ENCODE measurements around the gene TPCN2. TPM values are rescaled to one million over a fixed set of nuclear protein-coding genes. Genes with fewer than 3 reads are reported as not detected.

TPCN2 gene
- total and polyA plus RNA-seq, 2 of the 4 experiments (the other 2 are of a cell fraction) = 3.4 to 8.0 TPM

DNA sequence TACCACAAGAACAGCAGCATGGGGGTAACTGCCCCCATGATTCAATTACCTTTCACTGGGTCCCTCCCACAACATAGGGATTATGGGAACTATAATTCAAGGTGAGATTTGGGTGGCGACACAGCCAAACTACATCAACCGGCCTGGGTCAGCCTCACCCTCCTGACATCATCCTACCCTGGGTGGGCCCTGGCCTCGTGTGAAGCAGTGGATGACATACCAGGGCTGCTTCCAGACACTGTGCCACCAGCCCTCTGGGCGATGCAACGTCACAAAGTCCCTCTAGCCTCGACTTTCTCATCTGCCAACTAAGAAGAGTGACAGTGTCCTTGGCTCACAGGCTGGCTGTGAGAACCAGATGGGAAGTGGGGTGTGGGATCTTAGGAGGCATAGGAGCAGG, 8.7 kb upstream of the TPCN2 start:
- dilution Hi-C loops (cut with HindIII; ENCODE audit: low sequenced_read_pairs, unreplicated experiment) = no loop called here
- CTCF ChIA-PET = interaction anchor here (0.5 to 1.2 kb wide), 2 partner anchors 27 to 55 kb away, joined by 3 to 4 read pairs; partner anchors contain the start of gene MRGPRF
- H3K9ac ChIP-seq (ENCODE audit: low read depth, low read length) = no peak overlapping the region

More for the DNA sequence above, 8.7 kb upstream of the TPCN2 start:
- intact Hi-C loops (cut with micrococcal nuclease) (no loop called here), in situ Hi-C loops (cut with MboI; ENCODE audit: low sequenced_read_pairs) (no loop called here)
- Histone ChIP-seq H3K27ac (ENCODE audit: insufficient read depth, low read length) (peak overlapping the region; percentile 83; the same call in 1 of the 2 replicates), H3K4me3 (ENCODE audit: insufficient read depth, low read depth, low read length) (no peak overlapping the region), H3K18ac (ENCODE audit: low read depth, low read length) (peak overlapping the region; percentile 26), H3K23ac (ENCODE audit: low read depth, low read length) (0 out of 2 replicates have a peak overlapping the region, but pooled peaks have one; percentile 63), H3K79me1 (ENCODE audit: low read depth in 1 of 2, low read length in 2 of 2) (no peaks in the 10 kb centered on the region), H2BK15ac (ENCODE audit: low read depth, low read length) (peak overlapping the region; percentile 83; the same call in 2 of the 3 replicates), H4K20me1 (ENCODE audit: insufficient read depth, low read length) (no peaks in the 10 kb centered on the region), H3K9me3 (ENCODE audit: control insufficient read depth, insufficient read depth, low read length) (no peaks in the 10 kb centered on the region), H3K4me1 (ENCODE audit: control insufficient read depth, insufficient read depth, low read length) (peaks cover 25% of the 10 kb centered on the region), H3K27me3 (ENCODE audit: control insufficient read depth, insufficient read depth, low read length) (no peaks in the 10 kb centered on the region), H3K4ac (ENCODE audit: low read depth, low read length) (peak overlapping the region; percentile 89), H2AK5ac (ENCODE audit: low read depth, low read length) (peak overlapping the region; percentile 95), H2BK120ac (ENCODE audit: low read depth, low read length) (peak overlapping the region; percentile 87), H4K5ac (ENCODE audit: low read depth, low read length) (peak overlapping the region; percentile 64; the same call in 1 of the 2 replicates), H2BK20ac (ENCODE audit: low read depth, low read length) (peak overlapping the region; percentile 79), H3K14ac (replicated peaks; ENCODE audit: low read depth, low read length) (peak overlapping the region; percentile 89), H4K91ac (ENCODE audit: insufficient read depth, low read depth, low read length) (peak overlapping the region; percentile 84), H3K56ac (ENCODE audit: extremely low read depth, insufficient read depth, low read length) (no peak overlapping the region), H2BK5ac (ENCODE audit: low read depth, low read length, poor library complexity, severe bottlenecking) (peak overlapping the region; percentile 66), H3K9me1 (ENCODE audit: insufficient read depth, low read length) (peaks cover 17% of the 10 kb centered on the region), H3K36me3 (ENCODE audit: control insufficient read depth, insufficient read depth, low read length) (no peaks in the 10 kb centered on the region), H2AFZ (replicated peaks; ENCODE audit: low read length, poor library complexity) (peak overlapping the region; percentile 71), H3K4me2 (ENCODE audit: low read depth, low read length) (no peak overlapping the region), H4K8ac (ENCODE audit: low read depth in 2 of 2, low read length in 2 of 2) (peak overlapping the region in 1 of 2 experiments; percentile 32; a peak in 1 of 4 replicates), H2AK9ac (replicated peaks; ENCODE audit: low read depth, low read length, poor library complexity) (peak overlapping the region; percentile 92)
- ATAC-seq (ENCODE audit: low read depth) = no peak
- BruUV-seq (replicated peaks) = no TSS peak
- WGBS, 2 experiments (ENCODE audit: extremely low coverage in 2 of 2, insufficient read length in 1 of 2) = no CpG with 5 or more reads among the region's 6 CpGs
- no peak for DNase-seq
- POLR2A ChIA-PET (ENCODE audit: unreplicated experiment) = no interaction called here
- TF ChIP-seq SMC3 (IDR thresholded peaks at IDR 0.05; ENCODE audit: low read depth, low read length) (no peak), CHD1 (IDR thresholded peaks at IDR 0.05; ENCODE audit: low read depth, low read length) (no peak), RAD21 (IDR thresholded peaks at IDR 0.05; ENCODE audit: low read length) (no peak), RCOR1 (IDR thresholded peaks at IDR 0.05; ENCODE audit: insufficient replicate concordance, low read length) (no peak), MAZ (IDR thresholded peaks at IDR 0.05; ENCODE audit: borderline replicate concordance, low read depth, low read length) (no peak), MXI1 (IDR thresholded peaks at IDR 0.05; ENCODE audit: borderline replicate concordance, low read depth, low read length) (no peak)
- TF ChIP-seq, protein P1, sequence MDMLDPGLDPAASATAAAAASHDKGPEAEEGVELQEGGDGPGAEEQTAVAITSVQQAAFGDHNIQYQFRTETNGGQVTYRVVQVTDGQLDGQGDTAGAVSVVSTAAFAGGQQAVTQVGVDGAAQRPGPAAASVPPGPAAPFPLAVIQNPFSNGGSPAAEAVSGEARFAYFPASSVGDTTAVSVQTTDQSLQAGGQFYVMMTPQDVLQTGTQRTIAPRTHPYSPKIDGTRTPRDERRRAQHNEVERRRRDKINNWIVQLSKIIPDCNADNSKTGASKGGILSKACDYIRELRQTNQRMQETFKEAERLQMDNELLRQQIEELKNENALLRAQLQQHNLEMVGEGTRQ (IDR thresholded peaks at IDR 0.05; ENCODE audit: low read depth, low read length) = no peak

All from IMR-90 (cell line).